ENCODE data around the gene KIAA1671.

DNA sequence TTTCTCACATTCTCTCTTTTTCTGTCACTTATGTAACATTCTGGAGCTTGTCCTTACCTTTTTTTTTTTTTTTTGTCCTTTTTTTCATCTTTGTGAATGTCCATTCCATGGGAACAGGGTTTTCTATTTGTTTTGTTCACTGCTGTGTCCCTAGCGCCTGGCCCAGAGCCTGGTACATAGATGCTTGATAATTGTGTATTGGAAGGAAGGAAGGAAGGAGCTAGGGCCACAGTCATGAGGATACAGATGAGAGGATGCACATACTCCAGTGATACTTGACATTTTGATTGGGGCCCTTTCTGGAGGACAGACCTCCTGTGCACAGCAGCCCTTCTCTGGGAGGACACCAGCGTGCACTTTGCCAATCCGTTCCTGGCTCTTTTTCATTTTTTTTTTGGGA is 68.9 kb downstream of the KIAA1671 start:
- no peak for TF ChIP-seq POLR2A (IDR thresholded peaks at IDR 0.05)
- TF ChIP-seq, protein P1, sequence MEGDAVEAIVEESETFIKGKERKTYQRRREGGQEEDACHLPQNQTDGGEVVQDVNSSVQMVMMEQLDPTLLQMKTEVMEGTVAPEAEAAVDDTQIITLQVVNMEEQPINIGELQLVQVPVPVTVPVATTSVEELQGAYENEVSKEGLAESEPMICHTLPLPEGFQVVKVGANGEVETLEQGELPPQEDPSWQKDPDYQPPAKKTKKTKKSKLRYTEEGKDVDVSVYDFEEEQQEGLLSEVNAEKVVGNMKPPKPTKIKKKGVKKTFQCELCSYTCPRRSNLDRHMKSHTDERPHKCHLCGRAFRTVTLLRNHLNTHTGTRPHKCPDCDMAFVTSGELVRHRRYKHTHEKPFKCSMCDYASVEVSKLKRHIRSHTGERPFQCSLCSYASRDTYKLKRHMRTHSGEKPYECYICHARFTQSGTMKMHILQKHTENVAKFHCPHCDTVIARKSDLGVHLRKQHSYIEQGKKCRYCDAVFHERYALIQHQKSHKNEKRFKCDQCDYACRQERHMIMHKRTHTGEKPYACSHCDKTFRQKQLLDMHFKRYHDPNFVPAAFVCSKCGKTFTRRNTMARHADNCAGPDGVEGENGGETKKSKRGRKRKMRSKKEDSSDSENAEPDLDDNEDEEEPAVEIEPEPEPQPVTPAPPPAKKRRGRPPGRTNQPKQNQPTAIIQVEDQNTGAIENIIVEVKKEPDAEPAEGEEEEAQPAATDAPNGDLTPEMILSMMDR (IDR thresholded peaks at IDR 0.05): no peak
